BLaER1 (cell line): Measurements from ENCODE around the gene AKT3.

Experiments
- H3K27ac ChIP-seq: shearing (Covaris generic); formaldehyde crosslinking; 2 replicates; pipeline ENCODE4 v1.8.1; 2022
- H3K27me3 ChIP-seq: shearing (Covaris generic); formaldehyde crosslinking; 2 replicates; pipeline ENCODE4 v1.8.1; 2022
- H3K36me3 ChIP-seq: shearing (Covaris generic); formaldehyde crosslinking; 2 replicates; pipeline ENCODE4 v1.8.1; 2022
- H3K4me1 ChIP-seq: shearing (Covaris generic); formaldehyde crosslinking; 2 replicates; pipeline ENCODE4 v1.8.1; 2022
- H3K4me2 ChIP-seq: shearing (Covaris generic); formaldehyde crosslinking; 2 replicates; pipeline ENCODE4 v1.8.1; 2022
- H3K4me3 ChIP-seq: shearing (Covaris generic); formaldehyde crosslinking; 2 replicates; pipeline ENCODE4 v1.8.1; 2022
- H3K9ac ChIP-seq: shearing (Covaris generic); formaldehyde crosslinking; 2 replicates; pipeline ENCODE4 v1.8.1; 2022
- H3K9me3 ChIP-seq: shearing (Covaris generic); formaldehyde crosslinking; 2 replicates; pipeline ENCODE4 v1.8.1; 2022
- H4K20me1 ChIP-seq: shearing (Covaris generic); formaldehyde crosslinking; 2 replicates; pipeline ENCODE4 v1.8.1; 2022
- Cebpa-rat ChIP-seq: shearing (Covaris generic); IDR thresholded peaks from 2 replicates; pipeline ENCODE4 v1.8.1; 2022

The AKT3 gene

GRCh38 chr1:243505986-243506689, 343.9 kb downstream of the AKT3 start:
- peak overlapping the region; percentile 70 for H3K27ac ChIP-seq
- no peaks in the 10 kb centered on the region for H3K9me3 ChIP-seq
- peak overlapping the region; percentile 59 for H3K9ac ChIP-seq

GRCh38 chr1:243503155-243503554, 346.9 kb downstream of the AKT3 start:
- Histone ChIP-seq H3K27me3 (no peaks in the 10 kb centered on the region), H3K9ac (no peak overlapping the region), H3K36me3 (peaks cover 6% of the 10 kb centered on the region), H3K4me1 (peaks cover 46% of the 10 kb centered on the region), H4K20me1 (no peaks in the 10 kb centered on the region), H3K9me3 (no peaks in the 10 kb centered on the region), H3K4me3 (no peak overlapping the region), H3K4me2 (no peak overlapping the region), H3K27ac (no peak overlapping the region)
- no peak for TF ChIP-seq Cebpa-rat

More at GRCh38 chr1:243505986-243506689, 343.9 kb downstream of the AKT3 start:
- peaks cover 49% of the 10 kb centered on the region for H3K4me1 ChIP-seq
- no peak for TF ChIP-seq Cebpa-rat
- peaks cover 13% of the 10 kb centered on the region for H3K36me3 ChIP-seq
- H3K4me2 ChIP-seq: peak overlapping the region; percentile 84
- peak overlapping the region; percentile 49 for H3K4me3 ChIP-seq
- no peaks in the 10 kb centered on the region for H3K27me3 ChIP-seq
- no peaks in the 10 kb centered on the region for H4K20me1 ChIP-seq

- TF ChIP-seq Cebpa-rat: no peak
- Histone ChIP-seq H3K36me3 (peaks cover 15% of the 10 kb centered on the region), H3K4me2 (no peak overlapping the region)
Measured at GRCh38 chr1:243501002-243501401, 349.0 kb downstream of the AKT3 start.

GRCh38 chr1:243500512-243500911, 349.5 kb downstream of the AKT3 start:
- peaks cover 35% of the 10 kb centered on the region for H3K4me1 ChIP-seq
- H4K20me1 ChIP-seq: no peaks in the 10 kb centered on the region
- H3K9ac ChIP-seq: no peak overlapping the region
- no peak overlapping the region for H3K27ac ChIP-seq
- TF ChIP-seq Cebpa-rat: no peak
- no peaks in the 10 kb centered on the region for H3K27me3 ChIP-seq
- H3K9me3 ChIP-seq: no peaks in the 10 kb centered on the region
- H3K4me3 ChIP-seq: no peak overlapping the region
- H3K36me3 ChIP-seq: peaks cover 15% of the 10 kb centered on the region
- H3K4me2 ChIP-seq: no peak overlapping the region

More at GRCh38 chr1:243501002-243501401, 349.0 kb downstream of the AKT3 start:
- no peaks in the 10 kb centered on the region for H3K9me3 ChIP-seq
- H4K20me1 ChIP-seq: no peaks in the 10 kb centered on the region
- no peak overlapping the region for H3K4me3 ChIP-seq
- H3K4me1 ChIP-seq: peaks cover 35% of the 10 kb centered on the region
- H3K27me3 ChIP-seq: no peaks in the 10 kb centered on the region
- no peak overlapping the region for H3K9ac ChIP-seq
- no peak overlapping the region for H3K27ac ChIP-seq

GRCh38 chr1:243499711-243500110, 350.3 kb downstream of the AKT3 start:
- Histone ChIP-seq H3K27me3 (no peaks in the 10 kb centered on the region), H3K4me3 (no peak overlapping the region), H3K9me3 (no peaks in the 10 kb centered on the region), H3K4me2 (no peak overlapping the region), H3K27ac (no peak overlapping the region), H3K36me3 (peaks cover 15% of the 10 kb centered on the region), H3K4me1 (peaks cover 37% of the 10 kb centered on the region), H4K20me1 (no peaks in the 10 kb centered on the region), H3K9ac (no peak overlapping the region)
- TF ChIP-seq Cebpa-rat: no peak

- peaks cover 15% of the 10 kb centered on the region for H3K36me3 ChIP-seq
- no peak overlapping the region for H3K9ac ChIP-seq
- H3K27me3 ChIP-seq: no peaks in the 10 kb centered on the region
- H4K20me1 ChIP-seq: no peaks in the 10 kb centered on the region
- H3K9me3 ChIP-seq: no peaks in the 10 kb centered on the region
- no peak overlapping the region for H3K27ac ChIP-seq
- H3K4me2 ChIP-seq: 0 out of 2 replicates have a peak overlapping the region, but pooled peaks have one; percentile 1
- no peak overlapping the region for H3K4me3 ChIP-seq
- peaks cover 41% of the 10 kb centered on the region for H3K4me1 ChIP-seq
- TF ChIP-seq Cebpa-rat: no peak
Measured at GRCh38 chr1:243499248-243499647, 350.8 kb downstream of the AKT3 start.

- Histone ChIP-seq H3K9me3 (no peaks in the 10 kb centered on the region), H3K4me2 (no peak overlapping the region), H3K9ac (no peak overlapping the region)
Measured at GRCh38 chr1:243497939-243498681, 351.9 kb downstream of the AKT3 start.

GRCh38 chr1:243496806-243497205, 353.2 kb downstream of the AKT3 start:
- TF ChIP-seq Cebpa-rat: no peak

More at GRCh38 chr1:243497939-243498681, 351.9 kb downstream of the AKT3 start:
- Histone ChIP-seq H3K4me1 (peaks cover 53% of the 10 kb centered on the region), H3K4me3 (no peak overlapping the region), H3K36me3 (peaks cover 15% of the 10 kb centered on the region), H4K20me1 (no peaks in the 10 kb centered on the region), H3K27me3 (no peaks in the 10 kb centered on the region), H3K27ac (no peak overlapping the region)
- TF ChIP-seq Cebpa-rat: no peak

GRCh38 chr1:243496187-243496646, 353.8 kb downstream of the AKT3 start:
- Histone ChIP-seq H3K4me2 (peak overlapping the region; percentile 83), H3K9ac (no peak overlapping the region), H3K4me3 (no peak overlapping the region), H4K20me1 (no peaks in the 10 kb centered on the region), H3K4me1 (peaks cover 59% of the 10 kb centered on the region), H3K27me3 (no peaks in the 10 kb centered on the region), H3K27ac (peak overlapping the region; percentile 81), H3K36me3 (peaks cover 11% of the 10 kb centered on the region), H3K9me3 (peaks cover 10% of the 10 kb centered on the region)
- TF ChIP-seq Cebpa-rat: no peak

More at GRCh38 chr1:243496806-243497205, 353.2 kb downstream of the AKT3 start:
- H3K4me2 ChIP-seq: peak overlapping the region; percentile 83
- H4K20me1 ChIP-seq: no peaks in the 10 kb centered on the region
- no peak overlapping the region for H3K4me3 ChIP-seq
- H3K4me1 ChIP-seq: peaks cover 59% of the 10 kb centered on the region
- H3K9me3 ChIP-seq: peaks cover 5% of the 10 kb centered on the region
- H3K36me3 ChIP-seq: peaks cover 11% of the 10 kb centered on the region
- H3K27ac ChIP-seq: peak overlapping the region; percentile 81
- no peaks in the 10 kb centered on the region for H3K27me3 ChIP-seq
- H3K9ac ChIP-seq: no peak overlapping the region
